HUES6 (cell line): ENCODE measurements around the gene ECT2L.

Experiments used
- H3K27ac ChIP-seq: 2 replicates; pipeline ENCODE4 v1.7.0; 2013; ENCODE audit warnings: low read depth, mild to moderate bottlenecking, low read length, inconsistent platforms
- H3K27me3 ChIP-seq: 2 replicates; pipeline ENCODE4 v1.6.1; 2013; ENCODE audit warnings: low read length; ENCODE audit not compliant: control insufficient read depth, insufficient read depth
- H3K36me3 ChIP-seq: 2 replicates; pipeline ENCODE4 v1.6.1; 2013; ENCODE audit warnings: low read length; ENCODE audit not compliant: control insufficient read depth, insufficient read depth
- H3K4me1 ChIP-seq: 2 replicates; pipeline ENCODE4 v1.6.1; 2013; ENCODE audit warnings: low read length; ENCODE audit not compliant: control insufficient read depth, insufficient read depth
- H3K4me3 ChIP-seq: 2 replicates; pipeline ENCODE4 v1.5.1; 2013; ENCODE audit warnings: low read depth, low read length
- H3K9ac ChIP-seq: one replicate; pipeline ENCODE4 v1.6.1; 2013; ENCODE audit warnings: mild to moderate bottlenecking, low read length
- H3K9me3 ChIP-seq: 2 replicates; pipeline ENCODE4 v1.6.1; 2013; ENCODE audit warnings: low read depth, low read length; ENCODE audit not compliant: control insufficient read depth, insufficient read depth

The ECT2L gene

DNA sequence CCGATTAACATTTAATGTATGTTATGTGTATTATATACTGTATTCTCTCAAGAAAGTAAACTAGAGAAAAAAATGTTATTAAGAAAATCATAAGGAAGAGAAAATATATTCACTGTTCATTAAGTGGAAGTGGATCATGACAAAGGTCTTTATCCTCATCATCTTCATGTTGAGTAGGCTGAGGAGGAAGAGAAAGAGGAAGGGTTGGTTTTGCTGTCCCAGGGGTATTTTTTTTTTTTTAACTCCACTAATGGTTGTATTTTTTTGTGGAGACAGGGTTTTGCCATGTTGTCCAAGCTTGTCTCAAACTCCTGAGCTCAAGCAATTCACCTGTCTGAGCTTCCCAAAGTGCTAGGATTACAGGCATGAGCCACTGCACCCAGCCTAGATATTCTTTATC, 11.0 kb downstream of the ECT2L start:
- H3K9ac ChIP-seq: no peak overlapping the region
- no peak overlapping the region for H3K4me3 ChIP-seq
- H3K27ac ChIP-seq: no peak overlapping the region
- H3K36me3 ChIP-seq: no peaks in the 10 kb centered on the region
- no peaks in the 10 kb centered on the region for H3K4me1 ChIP-seq
- no peaks in the 10 kb centered on the region for H3K27me3 ChIP-seq
- H3K9me3 ChIP-seq: no peaks in the 10 kb centered on the region

DNA sequence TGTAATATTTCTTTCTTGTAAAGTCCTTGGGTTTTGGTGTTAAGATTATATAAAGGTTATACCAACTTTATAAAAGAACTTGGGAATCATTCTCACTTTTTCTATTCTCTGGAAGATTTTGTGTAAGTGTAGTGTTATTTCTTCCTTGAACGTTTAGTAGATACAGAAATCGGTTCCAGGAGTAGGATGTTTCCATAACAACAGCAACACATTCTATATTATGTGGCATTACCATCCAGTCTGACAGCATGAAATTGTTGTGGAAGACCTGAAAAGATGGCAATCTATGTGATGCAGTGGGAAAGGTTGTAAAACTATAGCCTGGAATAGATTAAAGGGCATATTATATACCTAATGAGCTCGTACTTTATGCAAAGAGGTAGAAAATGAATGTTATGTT, 13.8 kb downstream of the ECT2L start:
- Histone ChIP-seq H3K4me3 (no peak overlapping the region), H3K27ac (no peak overlapping the region), H3K9me3 (no peaks in the 10 kb centered on the region), H3K9ac (no peak overlapping the region), H3K4me1 (no peaks in the 10 kb centered on the region), H3K27me3 (no peaks in the 10 kb centered on the region), H3K36me3 (no peaks in the 10 kb centered on the region)

- Histone ChIP-seq H3K27ac (no peak overlapping the region), H3K27me3 (no peaks in the 10 kb centered on the region), H3K9me3 (no peaks in the 10 kb centered on the region), H3K4me3 (no peak overlapping the region), H3K4me1 (no peaks in the 10 kb centered on the region), H3K36me3 (no peaks in the 10 kb centered on the region), H3K9ac (no peak overlapping the region)
Measured at GRCh38 chr6:138811866-138812265, 16.0 kb downstream of the ECT2L start.

DNA sequence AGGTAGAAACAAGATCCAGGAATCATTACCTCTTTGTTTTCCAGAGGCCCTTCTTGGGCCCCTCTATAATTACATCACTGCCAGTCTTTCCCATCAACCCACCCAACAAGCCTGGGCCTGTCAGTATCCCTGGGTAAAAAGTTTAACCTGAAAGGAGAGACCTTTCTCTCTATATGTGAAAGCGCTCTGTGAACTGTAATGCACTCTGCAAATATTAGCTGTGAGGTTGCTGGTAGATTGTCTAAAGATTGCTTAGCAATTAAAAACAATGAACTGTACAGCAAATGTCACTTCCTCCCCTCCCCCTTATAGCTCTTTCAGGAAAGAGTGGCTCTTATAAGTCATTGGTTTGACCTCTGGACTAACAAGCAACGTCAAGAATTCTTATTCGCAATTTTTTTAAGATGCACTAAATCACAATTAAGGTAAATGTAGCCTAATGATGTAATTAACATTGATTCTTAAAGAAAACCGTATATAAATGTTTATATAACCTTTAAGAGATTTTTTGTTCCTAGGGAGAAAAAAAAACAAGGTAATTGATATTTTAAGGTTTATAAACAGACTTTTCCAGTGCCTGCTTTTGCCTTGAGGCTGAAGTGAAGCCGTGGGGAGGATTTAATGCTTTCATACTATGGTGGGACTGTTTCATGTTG, 18.4 kb downstream of the ECT2L start:
- Histone ChIP-seq H3K27ac (no peak overlapping the region), H3K36me3 (no peaks in the 10 kb centered on the region), H3K27me3 (no peaks in the 10 kb centered on the region), H3K9ac (no peak overlapping the region), H3K4me3 (no peak overlapping the region), H3K4me1 (peaks cover 11% of the 10 kb centered on the region), H3K9me3 (no peaks in the 10 kb centered on the region)

DNA sequence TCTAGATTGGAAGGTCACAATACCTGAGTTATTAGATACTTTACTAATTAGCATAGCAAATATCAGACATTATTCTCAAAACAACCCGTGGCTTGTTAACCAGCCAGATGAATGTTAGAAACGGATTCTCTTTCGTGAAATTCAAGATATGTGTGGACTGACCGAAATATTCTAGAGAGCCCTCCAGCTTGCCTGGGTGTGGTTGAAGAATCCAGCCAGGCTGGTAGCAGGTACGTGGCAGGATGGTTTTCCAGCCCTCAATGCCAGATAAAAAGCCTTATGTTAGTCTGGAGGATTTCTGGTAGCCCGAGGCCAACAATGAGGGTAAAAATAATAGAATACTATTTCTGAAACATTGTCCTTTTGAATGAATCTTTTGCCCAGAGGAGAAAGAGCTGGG, 19.3 kb downstream of the ECT2L start:
- Histone ChIP-seq H3K27ac (no peak overlapping the region), H3K27me3 (no peaks in the 10 kb centered on the region), H3K4me1 (peaks cover 11% of the 10 kb centered on the region), H3K9ac (no peak overlapping the region), H3K9me3 (no peaks in the 10 kb centered on the region), H3K4me3 (no peak overlapping the region), H3K36me3 (no peaks in the 10 kb centered on the region)

- no peaks in the 10 kb centered on the region for H3K36me3 ChIP-seq
- no peaks in the 10 kb centered on the region for H3K27me3 ChIP-seq
- H3K27ac ChIP-seq: no peak overlapping the region
- no peak overlapping the region for H3K4me3 ChIP-seq
- H3K9ac ChIP-seq: no peak overlapping the region
- H3K4me1 ChIP-seq: peaks cover 11% of the 10 kb centered on the region
- H3K9me3 ChIP-seq: no peaks in the 10 kb centered on the region
Measured at GRCh38 chr6:138815797-138816528, 20.1 kb downstream of the ECT2L start.

- no peak overlapping the region for H3K4me3 ChIP-seq
- no peaks in the 10 kb centered on the region for H3K36me3 ChIP-seq
- no peak overlapping the region for H3K27ac ChIP-seq
- H3K9ac ChIP-seq: no peak overlapping the region
- no peaks in the 10 kb centered on the region for H3K27me3 ChIP-seq
- peaks cover 11% of the 10 kb centered on the region for H3K4me1 ChIP-seq
- no peaks in the 10 kb centered on the region for H3K9me3 ChIP-seq
Measured at GRCh38 chr6:138817799-138818198, 21.9 kb downstream of the ECT2L start.

DNA sequence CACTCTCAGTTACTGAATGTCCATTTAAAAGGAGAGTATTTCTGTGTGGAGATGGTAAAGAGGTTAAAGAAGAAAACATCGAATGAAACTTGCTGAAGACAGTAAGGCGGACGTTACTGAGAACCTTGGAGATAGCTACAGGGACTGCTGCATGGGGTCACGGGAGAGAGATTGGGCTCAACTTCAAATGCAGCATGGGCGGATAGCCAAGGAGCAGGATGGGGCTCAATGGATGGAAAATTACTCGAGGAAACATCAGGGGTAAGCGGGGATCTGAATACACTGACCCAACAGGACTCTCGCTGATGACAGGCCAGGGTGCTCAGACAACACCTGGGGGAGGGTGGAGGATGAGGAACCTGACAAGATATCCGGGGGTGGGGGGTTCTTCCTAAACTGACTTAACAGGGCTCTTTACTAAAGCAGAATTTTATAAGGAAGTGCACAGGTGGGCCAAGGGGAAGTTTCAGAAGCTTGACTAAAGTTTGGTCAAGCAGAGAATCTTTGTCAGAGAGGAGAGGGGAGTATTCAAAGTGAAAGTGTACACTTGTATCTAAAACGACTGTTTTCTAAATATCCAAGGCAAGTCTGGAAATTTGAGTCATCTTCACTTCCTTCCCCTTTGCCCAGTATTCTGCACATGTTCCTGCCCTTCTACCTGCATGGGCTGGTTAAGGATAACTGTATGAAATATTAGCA, 22.8 kb downstream of the ECT2L start:
- Histone ChIP-seq H3K9me3 (no peaks in the 10 kb centered on the region), H3K4me1 (peaks cover 11% of the 10 kb centered on the region), H3K27ac (no peak overlapping the region), H3K36me3 (no peaks in the 10 kb centered on the region), H3K4me3 (no peak overlapping the region), H3K27me3 (no peaks in the 10 kb centered on the region), H3K9ac (no peak overlapping the region)

GRCh38 chr6:138821519-138821918, 25.6 kb downstream of the ECT2L start:
- H3K9me3 ChIP-seq: no peaks in the 10 kb centered on the region

GRCh38 chr6:138824482-138825144, 28.7 kb downstream of the ECT2L start:
- Histone ChIP-seq H3K4me1 (peaks cover 8% of the 10 kb centered on the region), H3K9ac (no peak overlapping the region), H3K36me3 (no peaks in the 10 kb centered on the region), H3K4me3 (no peak overlapping the region), H3K27ac (no peak overlapping the region), H3K27me3 (no peaks in the 10 kb centered on the region), H3K9me3 (no peaks in the 10 kb centered on the region)

More at GRCh38 chr6:138821519-138821918, 25.6 kb downstream of the ECT2L start:
- Histone ChIP-seq H3K36me3 (no peaks in the 10 kb centered on the region), H3K9ac (no peak overlapping the region), H3K27ac (no peak overlapping the region), H3K4me1 (peaks cover 11% of the 10 kb centered on the region), H3K27me3 (no peaks in the 10 kb centered on the region), H3K4me3 (no peak overlapping the region)

GRCh38 chr6:138830248-138830647, 34.4 kb downstream of the ECT2L start:
- H3K4me3 ChIP-seq: no peak overlapping the region
- H3K36me3 ChIP-seq: no peaks in the 10 kb centered on the region
- H3K9me3 ChIP-seq: no peaks in the 10 kb centered on the region
- H3K27ac ChIP-seq: no peak overlapping the region
- no peaks in the 10 kb centered on the region for H3K27me3 ChIP-seq
- H3K9ac ChIP-seq: no peak overlapping the region
- H3K4me1 ChIP-seq: peaks cover 8% of the 10 kb centered on the region
